GM19193 (cell line): ENCODE data around the gene TBX18.

Experiments used
- POLR2A ChIP-seq: IDR thresholded peaks from 4 replicates; pipeline ENCODE4 v1.6.1; 2011; ENCODE audit not compliant: insufficient read depth, insufficient read length; ENCODE audit errors: extremely low read depth

Gene TBX18

GRCh38 chr6:84641076-84641475 is 123.3 kb downstream of the TBX18 start:
- no peak for TF ChIP-seq POLR2A

GRCh38 chr6:84639396-84639795 is 125.0 kb downstream of the TBX18 start:
- no peak for TF ChIP-seq POLR2A

DNA sequence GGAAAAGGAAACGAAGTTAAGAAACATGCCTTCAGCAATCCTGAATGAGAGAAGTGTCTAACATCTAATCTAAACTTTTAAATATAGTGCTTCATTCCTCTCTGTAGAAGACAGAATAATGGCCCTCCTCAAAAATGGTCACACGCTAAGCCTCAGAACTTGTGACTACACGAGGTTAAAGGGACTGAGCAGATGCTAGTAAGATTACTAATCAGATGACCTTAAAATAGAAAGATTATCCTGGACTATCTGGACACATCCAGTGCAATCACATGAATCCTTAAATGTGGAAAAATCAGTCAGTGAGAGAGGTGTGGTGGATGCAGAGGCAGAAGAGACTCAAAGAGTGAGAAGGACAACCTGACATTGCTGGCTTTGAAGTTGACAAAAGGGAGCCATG is 126.1 kb downstream of the TBX18 start:
- no peak for TF ChIP-seq POLR2A
